ENCODE data around the gene PAMR1. TPM values are rescaled to one million over a fixed set of nuclear protein-coding genes. Genes with fewer than 3 reads are reported as not detected.

Gene PAMR1
- total and polyA plus RNA-seq, 2 of the 8 experiments (the other 6 are each of a cell fraction or from before 2014, with no cell fraction given) = 3.0 to 6.9 TPM

- WGBS, 2 experiments (ENCODE audit: extremely low coverage in 1 of 2, insufficient coverage in 1 of 2, insufficient read length in 1 of 2, insufficient replicate concordance in 2 of 2, low coverage in 1 of 2, low lambda C conversion rate in 2 of 2, missing lambda C conversion rate in 1 of 2) = 69% methylated on average over 3 of the region's 3 CpGs; no CpG with 5 or more reads in 1 of the 2 experiments
- no peaks in the 10 kb centered on the region; a peak in 2 of 7 replicates for H3K27me3 ChIP-seq (replicated peaks in 1 of 4; ENCODE audit: control insufficient read depth in 3 of 4, extremely low read depth in 1 of 4, insufficient read depth in 3 of 4, low read length in 3 of 4)
- no peak for TF ChIP-seq SIN3A (conservative IDR thresholded peaks at IDR 0.05 in 1 of 2, IDR thresholded peaks at IDR 0.05 in 1 of 2; ENCODE audit: low read depth in 1 of 2, low read length in 2 of 2)
- no peak for TF ChIP-seq TEAD4 (IDR thresholded peaks at IDR 0.05; ENCODE audit: low read depth, low read length)
- no peak for TF ChIP-seq FOSL1 (IDR thresholded peaks at IDR 0.05; ENCODE audit: insufficient read depth, low read depth, low read length)
- no peak for TF ChIP-seq GABPA (IDR thresholded peaks at IDR 0.05; ENCODE audit: borderline replicate concordance, insufficient read depth, low read length)
- no peak for TF ChIP-seq EZH2 (IDR thresholded peaks at IDR 0.05; ENCODE audit: low read depth, low read length, severe bottlenecking)
- TF ChIP-seq POLR2AphosphoS5 (IDR thresholded peaks at IDR 0.05; ENCODE audit: low read depth, low read length) = no peak
- TF ChIP-seq TAF7 (optimal IDR thresholded peaks at IDR 0.05; ENCODE audit: borderline replicate concordance, low read depth, low read length) = no peak
- no peak for TF ChIP-seq ZNF274 (IDR thresholded peaks at IDR 0.05; ENCODE audit: borderline replicate concordance, extremely low read depth, low read length)
- TF ChIP-seq TCF12 (IDR thresholded peaks at IDR 0.05; ENCODE audit: low read depth, low read length) = no peak
- no peak for TF ChIP-seq MAX (IDR thresholded peaks at IDR 0.05)
- TF ChIP-seq CHD2 (IDR thresholded peaks at IDR 0.05; ENCODE audit: low read length) = no peak
- no peak for TF ChIP-seq SIX5 (IDR thresholded peaks at IDR 0.05; ENCODE audit: low read depth, low read length)
- no peak for TF ChIP-seq GTF2F1 (IDR thresholded peaks at IDR 0.05; ENCODE audit: borderline replicate concordance, low read depth, low read length)
- no peak for TF ChIP-seq SIRT6 (IDR thresholded peaks at IDR 0.05; ENCODE audit: low read length)
- TF ChIP-seq RXRA (IDR thresholded peaks at IDR 0.05; ENCODE audit: insufficient read depth, low read depth, low read length) = no peak
Measured at GRCh38 chr11:35540526-35540925, 15.1 kb upstream of the PAMR1 start.

More at GRCh38 chr11:35540526-35540925, 15.1 kb upstream of the PAMR1 start:
- FAIRE-seq (no peak), DNase-seq (ENCODE audit: low read depth in 1 of 2, low spot score in 2 of 2) (no peak)
- Histone ChIP-seq H2BK15ac (ENCODE audit: low read length) (no peak overlapping the region), H2BK5ac (ENCODE audit: low read depth, low read length) (no peak overlapping the region), H2AK5ac (ENCODE audit: low read depth, low read length) (no peak overlapping the region), H3K4me2 (ENCODE audit: insufficient read depth in 1 of 2, low read depth in 2 of 2, low read length in 2 of 2) (no peak overlapping the region), H3K9me3 (ENCODE audit: insufficient read depth in 2 of 2, low read depth in 1 of 2, low read length in 1 of 2) (no peaks in the 10 kb centered on the region), H4K5ac (ENCODE audit: insufficient read length, low read depth, low read length) (no peak overlapping the region), H3K18ac (ENCODE audit: extremely low read depth, low read length) (no peak overlapping the region), H3K23ac (ENCODE audit: insufficient read length) (no peak overlapping the region), H3K27ac (ENCODE audit: low read depth, low read length) (no peak overlapping the region), H4K91ac (replicated peaks; ENCODE audit: insufficient read length, low read length) (no peak overlapping the region), H2BK20ac (ENCODE audit: low read length) (no peak overlapping the region), H3K9ac (replicated peaks in 1 of 4; ENCODE audit: extremely low read depth in 1 of 4, low read depth in 3 of 4, low read length in 3 of 4) (no peak overlapping the region), H3K4me1 (replicated peaks in 1 of 4; ENCODE audit: control insufficient read depth in 3 of 4, insufficient read depth in 4 of 4, low read length in 3 of 4) (peaks cover 0 to 6% (median 2%) of the 10 kb centered on the region in 4 experiments; a peak in 3 of 7 replicates), H3K79me1 (ENCODE audit: low read depth, low read length) (no peaks in the 10 kb centered on the region), H2BK12ac (ENCODE audit: low read depth, low read length) (no peak overlapping the region), H3K4ac (replicated peaks; ENCODE audit: insufficient read length, low read depth, low read length) (no peak overlapping the region), H2AFZ (ENCODE audit: low read length) (no peak overlapping the region), H3K36me3 (ENCODE audit: control insufficient read depth in 2 of 4, insufficient read depth in 4 of 4, low read length in 3 of 4) (no peaks in the 10 kb centered on the region), H2BK120ac (replicated peaks; ENCODE audit: low read depth, low read length) (no peak overlapping the region), H3K4me3 (ENCODE audit: extremely low read depth in 1 of 4, insufficient read depth in 2 of 4, low read depth in 3 of 4, low read length in 4 of 4) (no peak overlapping the region), H3K56ac (replicated peaks; ENCODE audit: insufficient read length, low read depth, low read length) (no peak overlapping the region), H3K23me2 (ENCODE audit: low read depth, low read length) (no peaks in the 10 kb centered on the region), H4K8ac (ENCODE audit: extremely low read depth, insufficient read depth, low read length) (no peak overlapping the region), H4K20me1 (replicated peaks in 1 of 2; ENCODE audit: control insufficient read depth in 1 of 2, insufficient read depth in 2 of 2, low read length in 2 of 2) (no peaks in the 10 kb centered on the region), H3K79me2 (ENCODE audit: control insufficient read depth in 1 of 2, insufficient read depth in 2 of 2, low read length in 2 of 2) (no peaks in the 10 kb centered on the region), H3K14ac (ENCODE audit: insufficient read length) (no peak overlapping the region)
- CTCF ChIA-PET (ENCODE audit: partially characterized antibody) = interaction anchor here (0.8 to 1.5 kb wide), 2 partner anchors 12 to 14 kb away, joined by 3 read pairs; no protein-coding TSS in a partner anchor
- POLR2A ChIA-PET (ENCODE audit: partially characterized antibody) = no interaction called here

All from H1 (cell line).